C4-2B (cell line): ENCODE results near the gene CACNG7.
A peak's percentile ranks its signal among the peaks of the same experiment; 100 is the strongest.

Source experiments
- ZFX ChIP-seq: fragments of 450-650 bp; IDR thresholded peaks from 2 replicates; pipeline ENCODE4 v1.6.1; 2017
- TF ChIP-seq, protein P1 (sequence below): fragments of 450-650 bp; conservative IDR thresholded peaks from 2 replicates; pipeline ENCODE4 v1.5.1; 2017; ENCODE audit warnings: mild to moderate bottlenecking

DNA sequence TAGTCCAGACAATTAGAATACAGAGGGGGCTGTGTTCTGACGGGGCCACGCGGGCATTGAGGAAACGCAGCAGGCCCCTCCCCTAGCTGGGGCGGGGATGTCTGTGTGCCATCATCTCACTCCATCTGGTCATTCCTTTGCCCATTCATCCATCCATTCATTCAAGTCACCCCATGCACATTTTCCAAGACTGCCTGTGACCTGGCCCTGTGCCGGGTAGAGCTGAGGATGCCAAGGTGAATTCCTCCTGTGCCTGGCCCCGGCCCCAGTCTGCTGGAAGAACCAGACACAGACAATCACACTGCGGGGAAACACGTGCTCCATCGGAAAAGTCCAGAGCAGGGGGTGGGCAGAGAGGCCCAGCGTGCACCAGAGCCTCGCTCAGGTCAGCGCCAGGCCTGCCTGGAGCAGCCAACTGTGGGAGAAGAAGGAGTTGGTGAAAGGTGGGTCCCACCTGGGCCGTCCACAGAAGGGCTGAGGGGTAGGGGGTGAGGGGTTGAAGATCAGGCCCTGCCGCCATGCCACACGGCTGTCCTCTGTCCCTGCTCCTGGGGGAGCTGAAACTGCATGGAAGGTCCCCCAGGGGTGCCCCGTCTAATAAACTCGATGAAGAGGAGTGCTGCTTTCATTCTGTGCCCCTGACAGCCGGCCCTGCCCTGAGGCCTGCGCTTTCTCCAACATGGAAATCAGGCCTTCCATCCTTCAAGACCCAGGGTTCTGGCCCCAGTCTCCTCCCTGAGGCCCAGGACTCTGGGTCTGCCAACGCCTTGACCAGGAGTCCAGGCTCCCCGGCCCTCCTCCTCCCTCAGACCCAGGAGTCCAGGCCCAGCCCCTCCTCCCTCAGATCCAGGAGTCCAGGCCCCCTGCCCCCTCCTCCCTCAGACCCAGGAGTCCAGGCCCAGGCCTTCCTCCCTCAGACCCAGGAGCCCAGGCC, 80.8 kb downstream of the CACNG7 start:
- TF ChIP-seq, protein P1, sequence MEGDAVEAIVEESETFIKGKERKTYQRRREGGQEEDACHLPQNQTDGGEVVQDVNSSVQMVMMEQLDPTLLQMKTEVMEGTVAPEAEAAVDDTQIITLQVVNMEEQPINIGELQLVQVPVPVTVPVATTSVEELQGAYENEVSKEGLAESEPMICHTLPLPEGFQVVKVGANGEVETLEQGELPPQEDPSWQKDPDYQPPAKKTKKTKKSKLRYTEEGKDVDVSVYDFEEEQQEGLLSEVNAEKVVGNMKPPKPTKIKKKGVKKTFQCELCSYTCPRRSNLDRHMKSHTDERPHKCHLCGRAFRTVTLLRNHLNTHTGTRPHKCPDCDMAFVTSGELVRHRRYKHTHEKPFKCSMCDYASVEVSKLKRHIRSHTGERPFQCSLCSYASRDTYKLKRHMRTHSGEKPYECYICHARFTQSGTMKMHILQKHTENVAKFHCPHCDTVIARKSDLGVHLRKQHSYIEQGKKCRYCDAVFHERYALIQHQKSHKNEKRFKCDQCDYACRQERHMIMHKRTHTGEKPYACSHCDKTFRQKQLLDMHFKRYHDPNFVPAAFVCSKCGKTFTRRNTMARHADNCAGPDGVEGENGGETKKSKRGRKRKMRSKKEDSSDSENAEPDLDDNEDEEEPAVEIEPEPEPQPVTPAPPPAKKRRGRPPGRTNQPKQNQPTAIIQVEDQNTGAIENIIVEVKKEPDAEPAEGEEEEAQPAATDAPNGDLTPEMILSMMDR, result no peak
- TF ChIP-seq ZFX, result 0 out of 2 replicates have a peak, but pooled peaks have one; percentile 17
